Fibroblast of skin of left biceps (primary cell): ENCODE measurements around the gene HSPB9.

Source experiments
- DNase-seq, 2 experiments: peaks; one replicate each; pipeline ENCODE4 v3.0.0-alpha.2; 2013; ENCODE audit warnings: low read depth in 2 of 2

HSPB9 gene, protein sequence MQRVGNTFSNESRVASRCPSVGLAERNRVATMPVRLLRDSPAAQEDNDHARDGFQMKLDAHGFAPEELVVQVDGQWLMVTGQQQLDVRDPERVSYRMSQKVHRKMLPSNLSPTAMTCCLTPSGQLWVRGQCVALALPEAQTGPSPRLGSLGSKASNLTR

DNA sequence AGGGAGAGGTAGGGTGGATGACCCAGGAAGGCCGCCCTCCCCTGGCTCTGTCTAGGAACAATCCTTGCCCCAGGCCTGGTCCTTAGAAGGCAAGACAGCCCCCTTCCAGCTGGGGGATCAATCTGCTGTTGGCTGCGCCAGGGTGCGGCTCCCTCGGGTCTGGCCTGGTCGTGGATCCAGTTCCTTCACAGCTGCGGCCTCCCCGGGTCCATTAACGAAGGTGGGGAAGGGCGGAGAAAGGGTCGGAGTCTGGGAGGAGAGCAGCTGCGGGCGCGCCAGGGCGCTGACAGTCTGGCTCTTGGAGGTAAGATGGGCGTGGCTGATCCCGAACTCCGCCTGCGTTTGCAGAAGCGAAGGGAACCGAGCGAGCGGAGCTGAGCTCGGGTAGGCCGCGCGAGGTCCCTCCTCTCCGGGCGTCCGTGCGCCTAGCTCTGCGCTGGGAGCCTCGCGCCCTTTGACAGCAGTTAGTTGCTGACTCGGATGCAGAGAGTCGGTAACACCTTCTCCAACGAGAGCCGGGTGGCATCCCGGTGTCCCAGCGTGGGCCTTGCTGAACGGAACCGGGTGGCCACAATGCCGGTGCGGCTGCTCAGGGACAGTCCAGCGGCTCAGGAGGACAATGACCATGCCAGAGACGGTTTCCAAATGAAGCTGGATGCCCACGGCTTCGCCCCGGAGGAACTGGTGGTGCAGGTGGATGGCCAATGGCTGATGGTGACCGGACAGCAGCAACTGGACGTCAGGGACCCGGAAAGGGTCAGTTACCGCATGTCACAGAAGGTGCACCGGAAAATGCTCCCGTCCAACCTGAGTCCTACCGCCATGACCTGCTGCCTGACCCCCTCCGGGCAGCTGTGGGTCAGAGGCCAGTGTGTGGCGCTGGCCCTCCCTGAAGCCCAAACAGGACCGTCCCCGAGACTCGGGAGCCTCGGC is at the start of gene HSPB9:
HSPB9 (plus strand) TSS at position 434 of the 933 bp plus-strand sequence; CDS start at position 481, 47 bp downstream.
- no peak for DNase-seq

DNA sequence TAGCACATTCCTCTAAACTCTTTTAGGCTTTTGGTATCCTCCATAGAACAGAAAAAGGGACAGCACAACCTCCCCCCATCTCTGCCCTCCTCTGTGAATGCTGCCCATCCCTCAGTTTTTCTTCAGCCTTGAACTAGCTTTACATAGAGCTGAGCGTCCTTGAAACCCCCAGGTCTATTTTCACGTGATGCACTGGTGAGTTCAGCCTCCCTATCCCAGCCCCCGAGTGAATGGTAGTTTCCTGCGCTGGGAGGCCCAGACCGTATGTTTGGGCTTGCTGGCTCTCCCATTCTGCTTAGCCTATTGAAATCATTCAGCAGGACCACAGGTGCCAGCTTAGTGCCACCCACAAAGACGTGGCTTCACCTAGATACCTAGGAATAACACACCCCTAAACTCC is 46.8 kb upstream of the HSPB9 start:
- no peak for DNase-seq

DNA sequence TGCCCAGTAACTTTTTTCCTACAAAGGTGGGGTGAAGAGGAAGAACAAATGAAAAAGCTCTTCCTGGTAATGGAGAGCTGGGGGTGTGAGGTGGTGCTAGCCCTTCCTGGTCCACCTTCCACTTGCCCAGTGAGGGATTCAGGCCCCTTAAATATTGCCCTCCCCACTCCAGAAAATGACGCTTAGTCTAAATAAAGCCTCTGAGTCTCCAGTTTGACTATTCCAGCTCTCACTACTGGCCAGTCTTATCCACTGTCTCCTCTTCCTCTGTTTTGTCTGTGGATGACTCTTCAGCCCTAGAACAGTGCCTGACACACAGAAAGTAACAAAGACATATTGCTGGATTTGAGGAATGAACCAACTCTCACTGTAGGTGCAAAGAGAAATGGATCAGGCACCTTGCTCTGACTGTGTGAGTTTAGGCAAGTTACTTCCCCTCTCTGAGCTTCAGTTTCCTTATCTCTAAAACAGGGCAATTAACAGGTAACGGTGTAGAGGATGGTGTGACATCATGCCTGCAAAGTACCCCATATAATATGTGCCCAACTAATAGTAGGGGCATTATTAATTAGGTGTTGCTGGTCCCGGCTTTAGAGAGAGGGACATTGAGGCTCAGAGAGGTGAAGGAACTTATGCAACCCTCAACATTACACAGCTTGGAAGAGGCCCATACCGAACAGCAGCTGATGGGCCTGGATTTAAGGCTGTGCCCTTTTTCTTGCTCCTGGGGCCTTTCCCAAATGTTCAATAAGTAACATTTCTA is 45.6 kb upstream of the HSPB9 start:
- DNase-seq: no peak

DNA sequence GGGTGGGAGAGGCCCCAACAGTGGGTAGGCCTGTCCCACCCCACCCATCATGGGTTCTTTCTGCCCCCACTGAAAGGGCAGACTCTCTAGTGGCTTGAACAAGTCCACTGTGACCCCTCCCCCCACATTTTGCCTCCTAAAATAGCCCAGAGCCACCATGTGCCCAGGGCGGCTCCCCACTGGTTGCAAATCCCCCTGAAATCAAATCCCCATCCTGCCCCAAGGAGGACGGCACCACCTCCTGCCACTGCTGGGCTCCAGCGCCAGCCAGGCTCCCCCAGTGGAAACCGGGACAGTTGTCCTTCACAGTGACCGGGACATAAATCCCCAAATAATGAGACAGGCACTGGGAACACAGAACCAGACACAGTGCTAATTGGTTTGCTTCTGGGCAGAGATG is 44.8 kb upstream of the HSPB9 start:
- no peak for DNase-seq

DNA sequence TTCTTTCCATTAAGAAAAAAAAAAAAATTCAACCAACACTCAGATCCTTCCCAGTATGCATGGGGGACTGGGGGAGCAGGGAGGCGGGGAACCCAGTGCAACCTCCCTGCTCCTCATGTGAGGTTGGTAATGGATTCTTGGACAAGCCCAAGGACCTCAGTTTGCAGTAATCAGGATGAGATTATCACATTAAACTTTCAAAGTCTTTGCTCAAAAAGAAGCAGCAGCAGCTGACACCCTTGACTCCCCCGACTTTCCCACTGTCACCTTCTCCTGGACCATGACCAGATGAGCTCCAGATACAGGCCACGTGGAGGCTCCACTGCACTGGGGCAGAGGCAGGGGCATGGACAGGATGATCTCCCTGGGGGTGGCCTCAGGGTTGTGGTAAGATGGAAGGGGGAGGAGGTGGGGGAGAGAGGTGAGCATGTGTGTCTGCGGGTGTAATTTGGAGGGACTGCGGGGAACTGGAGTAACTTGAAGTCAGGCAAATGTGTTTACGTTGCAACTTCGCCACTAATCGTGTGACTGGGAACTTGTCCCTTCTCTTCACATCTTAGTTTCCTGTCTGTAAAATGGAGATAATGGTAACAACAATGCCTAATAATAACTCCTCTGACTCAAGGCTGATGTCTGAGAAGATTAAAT is 44.1 kb upstream of the HSPB9 start:
- no peak for DNase-seq

- no peak for DNase-seq
Measured at GRCh38 chr17:42079541-42079940, 43.1 kb upstream of the HSPB9 start.

- DNase-seq: no peak
Measured at GRCh38 chr17:42081516-42082129, 41.0 kb upstream of the HSPB9 start.

GRCh38 chr17:42087042-42087701 is 35.4 kb upstream of the HSPB9 start:
- DNase-seq: no peak

- DNase-seq: no peak
Measured at GRCh38 chr17:42087736-42088705, 34.6 kb upstream of the HSPB9 start.

- no peak for DNase-seq
Measured at GRCh38 chr17:42088736-42089135, 33.9 kb upstream of the HSPB9 start.

DNA sequence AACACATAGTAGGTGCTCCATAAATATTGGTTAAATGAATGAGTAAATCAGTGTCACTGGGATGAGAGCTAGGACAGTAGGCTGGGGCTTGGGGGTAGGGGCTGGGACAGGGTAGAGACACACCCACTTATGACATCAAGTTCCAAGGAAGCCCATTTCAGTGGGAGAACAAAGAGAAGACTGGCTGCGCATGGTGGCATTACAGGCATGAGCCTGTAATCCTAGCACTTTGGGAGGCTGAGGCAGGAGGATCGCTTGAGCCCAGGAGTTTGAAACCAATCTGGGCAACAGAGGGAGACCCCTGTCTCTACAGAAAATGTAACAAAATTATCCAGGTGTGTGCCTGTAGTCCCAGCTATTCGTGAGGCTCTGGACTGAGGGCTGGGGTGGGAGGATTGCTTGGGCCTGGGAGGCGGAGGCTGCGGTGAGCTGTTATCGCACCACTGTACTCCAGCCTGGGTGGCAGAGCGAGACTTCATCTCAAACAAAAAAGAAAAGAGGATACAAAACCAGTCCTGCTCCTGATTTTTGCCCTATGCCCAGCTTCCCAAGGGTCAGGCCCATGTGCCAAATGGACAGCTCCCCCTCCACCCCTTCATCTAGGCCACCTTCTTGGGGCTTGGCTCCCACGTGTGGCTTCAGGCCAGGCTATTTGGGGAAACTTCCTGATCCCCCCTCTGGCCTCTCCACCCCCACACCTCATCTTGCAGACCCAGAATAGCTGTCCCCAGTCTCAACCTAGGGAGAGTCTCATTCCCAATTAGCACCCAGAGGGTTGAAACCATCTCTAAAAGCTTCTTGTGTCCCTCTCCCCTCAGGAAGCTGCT is 31.4 kb upstream of the HSPB9 start:
- no peak for DNase-seq

GRCh38 chr17:42092939-42093338 is 29.7 kb upstream of the HSPB9 start:
- DNase-seq: no peak

DNA sequence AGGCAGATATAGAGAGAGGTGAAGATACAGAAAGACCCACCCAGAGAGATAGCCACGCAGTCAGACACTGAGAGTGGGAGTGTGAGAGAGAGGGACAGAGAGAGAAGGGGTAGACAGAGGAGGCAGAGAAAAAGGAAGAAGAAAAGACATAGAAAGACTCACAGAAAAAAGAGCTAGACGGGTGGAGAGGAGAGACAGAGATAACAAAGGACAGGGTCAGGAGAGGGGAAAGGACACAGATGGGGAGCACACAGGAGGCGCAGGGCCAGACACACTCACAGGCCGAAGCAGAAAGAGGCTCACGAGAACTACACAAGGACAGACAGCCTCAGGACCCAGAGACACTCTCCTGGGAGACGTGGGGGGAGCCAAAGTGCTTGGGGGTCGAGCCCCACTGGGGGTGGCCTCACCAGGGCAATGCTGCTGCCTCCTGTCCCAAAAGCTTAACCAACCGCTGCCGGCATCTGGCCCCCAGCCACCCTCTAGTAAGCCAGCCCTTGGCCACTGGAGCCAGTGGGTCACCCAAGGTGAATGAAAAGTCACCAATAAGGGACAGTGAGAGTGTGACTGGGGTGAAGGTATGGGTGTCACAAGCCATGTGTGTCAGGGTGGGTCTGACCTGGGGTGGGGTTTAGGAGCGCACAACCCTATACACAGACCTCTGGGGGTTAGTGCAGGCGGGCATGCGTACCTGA is 28.1 kb upstream of the HSPB9 start:
- DNase-seq: no peak

GRCh38 chr17:42096360-42097111 is 26.1 kb upstream of the HSPB9 start:
- DNase-seq: no peak

DNA sequence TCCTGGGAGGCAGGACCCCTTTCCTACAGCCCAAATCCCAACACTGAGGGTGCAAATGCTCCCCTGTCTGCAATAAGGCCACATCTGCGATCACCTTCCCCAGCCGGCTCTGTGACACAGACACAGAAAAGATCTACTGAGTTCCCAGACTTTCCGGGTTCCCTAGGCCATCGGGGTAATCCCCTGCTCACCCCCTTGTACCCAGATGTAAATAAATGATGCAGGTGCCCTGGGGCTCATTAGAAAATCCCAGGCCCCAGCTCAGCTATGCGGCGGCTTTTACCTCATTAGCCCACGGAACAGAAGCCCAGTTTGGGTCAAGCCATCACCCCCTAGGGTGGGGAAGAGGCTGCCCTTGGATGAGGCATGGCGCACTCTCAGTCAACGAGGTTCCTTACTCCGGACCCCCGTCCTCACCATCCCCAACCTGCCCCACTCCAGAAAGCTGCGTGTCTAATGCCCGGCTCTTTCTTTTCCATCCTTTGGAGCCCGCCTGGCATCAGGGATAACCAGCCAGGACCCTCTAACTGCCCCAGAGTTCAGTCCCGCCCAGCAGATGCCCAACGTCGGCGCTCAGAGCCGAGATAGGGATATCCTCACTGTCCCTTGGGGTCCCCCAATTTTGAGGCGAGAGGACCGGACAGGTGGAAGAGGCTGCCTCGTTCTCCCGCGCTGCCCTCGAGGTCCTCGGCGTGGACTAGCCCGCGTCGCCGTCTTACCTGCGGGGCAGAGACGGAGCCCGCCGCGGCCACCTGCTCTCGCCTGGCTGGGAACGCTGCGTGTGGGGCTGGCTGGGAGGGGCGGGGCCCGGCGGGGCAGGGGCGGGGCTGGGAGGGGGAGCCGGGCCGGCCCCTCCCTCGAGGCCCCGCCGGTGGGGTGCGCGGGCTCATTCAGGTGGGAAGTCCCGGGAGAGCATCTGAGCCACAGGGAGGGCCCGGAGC is 24.6 kb upstream of the HSPB9 start, which contains the start of gene ZNF385C:
ZNF385C (minus strand) TSS at position 783 of the 941 bp plus-strand sequence. CDS start 35,417 bp downstream, outside the sequence.
- no peak for DNase-seq

DNA sequence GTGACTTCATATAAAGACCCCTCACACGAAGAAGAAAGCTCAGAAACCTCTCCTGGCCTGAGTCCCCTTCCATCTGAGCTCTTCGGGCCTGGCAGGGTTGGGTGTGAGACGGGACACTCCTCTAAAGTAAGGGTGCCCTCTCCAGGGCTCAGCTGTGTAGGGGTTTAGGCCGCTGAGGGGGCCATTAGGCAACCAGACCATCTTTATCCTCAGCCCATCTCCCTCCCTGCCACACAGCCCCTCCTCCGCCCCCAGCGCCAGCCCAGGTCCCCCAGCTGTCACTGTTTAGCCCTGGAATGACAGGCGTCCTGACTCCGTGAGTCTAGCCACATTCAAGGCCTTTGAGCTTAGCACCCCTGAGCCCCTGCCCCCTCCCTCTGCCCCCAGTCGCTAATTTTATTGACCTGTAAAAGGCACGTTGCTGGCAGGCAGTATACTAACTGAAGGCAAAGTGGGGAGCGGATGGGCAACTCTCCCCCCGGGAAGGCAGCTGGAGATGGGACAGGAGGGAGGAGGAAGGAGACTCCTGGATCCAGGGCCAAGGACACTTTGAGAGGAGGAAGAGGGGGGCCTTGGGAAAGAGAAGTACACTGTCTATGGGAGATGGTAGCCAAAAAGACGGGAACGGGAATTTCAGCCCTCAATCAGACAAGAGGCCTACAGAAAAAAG is 23.7 kb upstream of the HSPB9 start:
- DNase-seq: no peak
